GM12874 (cell line): ENCODE results near the gene SNX25.

Experiments used
- CTCF ChIP-seq: IDR thresholded peaks from 2 replicates; pipeline ENCODE4 v1.5.1; 2011; ENCODE audit warnings: low read depth, mild to moderate bottlenecking, control low read depth, low read length, moderate library complexity; ENCODE audit not compliant: insufficient read depth

SNX25 gene

GRCh38 chr4:185238750-185239149, 29.4 kb downstream of the SNX25 start:
- TF ChIP-seq CTCF = no peak

GRCh38 chr4:185242749-185243533, 33.5 kb downstream of the SNX25 start:
- no peak for TF ChIP-seq CTCF

- TF ChIP-seq CTCF = no peak
These were observed 34.5 kb downstream of the SNX25 start for GRCh38 chr4:185243879-185244278.

GRCh38 chr4:185244763-185245162, 35.4 kb downstream of the SNX25 start:
- no peak for TF ChIP-seq CTCF

- TF ChIP-seq CTCF = no peak
These were observed 37.1 kb downstream of the SNX25 start for GRCh38 chr4:185246453-185246852.

GRCh38 chr4:185247151-185247550, 37.8 kb downstream of the SNX25 start:
- no peak for TF ChIP-seq CTCF

- no peak for TF ChIP-seq CTCF
These were observed 39.1 kb downstream of the SNX25 start for GRCh38 chr4:185248393-185249039.
